ENCODE results near the gene POGLUT3.

Gene POGLUT3

DNA sequence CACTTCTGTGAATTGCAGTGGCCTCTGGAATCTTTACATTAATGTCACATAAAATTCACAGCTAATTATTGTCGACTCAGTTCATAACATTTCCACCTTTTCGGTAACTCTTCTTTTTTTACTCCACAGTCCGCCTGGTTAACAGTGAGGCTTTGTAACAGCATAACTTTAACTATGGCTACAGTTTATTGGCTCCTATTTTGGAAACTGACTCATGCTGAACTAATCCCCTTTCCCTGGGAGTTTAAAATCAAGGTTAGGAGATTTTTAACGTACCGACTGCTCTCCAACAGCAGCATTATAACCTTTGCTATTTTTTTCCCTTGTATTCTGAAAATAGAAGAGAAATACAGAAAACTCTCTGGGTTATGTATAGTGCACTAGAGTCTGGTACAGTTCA is 3.2 kb upstream of the POGLUT3 start:
- no peak for DNase-seq (ENCODE audit: low read depth in 1 of 2, low spot score in 1 of 2)

DNA sequence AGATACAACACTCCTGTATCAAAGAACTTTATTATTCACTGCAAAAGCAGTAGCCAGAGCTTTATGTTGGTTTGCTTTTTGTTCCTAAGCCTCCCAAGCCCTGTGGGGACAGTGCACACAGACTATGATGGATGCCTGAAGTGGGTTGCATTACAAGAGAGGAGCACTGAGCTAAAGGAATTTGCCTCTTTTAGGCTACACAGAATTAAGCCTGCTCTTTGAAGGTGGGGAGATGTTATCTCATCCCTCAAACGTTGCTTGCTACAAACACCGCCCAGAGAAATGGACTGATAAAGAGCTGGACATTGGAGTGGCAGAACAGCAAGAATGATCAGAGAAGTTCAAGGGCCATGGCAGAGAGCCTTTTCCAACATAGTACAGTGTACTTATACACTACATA is 2.5 kb upstream of the POGLUT3 start:
- Histone ChIP-seq H3K27ac (replicated peaks) (no peak overlapping the region), H3K4me3 (replicated peaks; ENCODE audit: insufficient read depth, low read length) (no peak overlapping the region), H3K27me3 (ENCODE audit: insufficient read depth, poor library complexity, severe bottlenecking) (no peaks in the 10 kb centered on the region)
- DNase-seq (ENCODE audit: low read depth in 1 of 2, low spot score in 1 of 2): no peak
- TF ChIP-seq, protein P1, sequence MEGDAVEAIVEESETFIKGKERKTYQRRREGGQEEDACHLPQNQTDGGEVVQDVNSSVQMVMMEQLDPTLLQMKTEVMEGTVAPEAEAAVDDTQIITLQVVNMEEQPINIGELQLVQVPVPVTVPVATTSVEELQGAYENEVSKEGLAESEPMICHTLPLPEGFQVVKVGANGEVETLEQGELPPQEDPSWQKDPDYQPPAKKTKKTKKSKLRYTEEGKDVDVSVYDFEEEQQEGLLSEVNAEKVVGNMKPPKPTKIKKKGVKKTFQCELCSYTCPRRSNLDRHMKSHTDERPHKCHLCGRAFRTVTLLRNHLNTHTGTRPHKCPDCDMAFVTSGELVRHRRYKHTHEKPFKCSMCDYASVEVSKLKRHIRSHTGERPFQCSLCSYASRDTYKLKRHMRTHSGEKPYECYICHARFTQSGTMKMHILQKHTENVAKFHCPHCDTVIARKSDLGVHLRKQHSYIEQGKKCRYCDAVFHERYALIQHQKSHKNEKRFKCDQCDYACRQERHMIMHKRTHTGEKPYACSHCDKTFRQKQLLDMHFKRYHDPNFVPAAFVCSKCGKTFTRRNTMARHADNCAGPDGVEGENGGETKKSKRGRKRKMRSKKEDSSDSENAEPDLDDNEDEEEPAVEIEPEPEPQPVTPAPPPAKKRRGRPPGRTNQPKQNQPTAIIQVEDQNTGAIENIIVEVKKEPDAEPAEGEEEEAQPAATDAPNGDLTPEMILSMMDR (IDR thresholded peaks at IDR 0.05; ENCODE audit: insufficient read depth, low read length): no peak
- TF ChIP-seq POLR2AphosphoS5 (IDR thresholded peaks at IDR 0.05; ENCODE audit: low read depth) (no peak), REST (IDR thresholded peaks at IDR 0.05; ENCODE audit: insufficient replicate concordance, low read depth) (no peak), SPI1 (IDR thresholded peaks at IDR 0.05; ENCODE audit: borderline replicate concordance, low read depth) (no peak), GABPA (IDR thresholded peaks at IDR 0.05; ENCODE audit: low read depth) (no peak)

More for the DNA sequence above, 3.2 kb upstream of the POGLUT3 start:
- no peak for TF ChIP-seq POLR2AphosphoS5 (IDR thresholded peaks at IDR 0.05; ENCODE audit: low read depth)
- no peak for TF ChIP-seq GABPA (IDR thresholded peaks at IDR 0.05; ENCODE audit: low read depth)
- no peak for TF ChIP-seq SPI1 (IDR thresholded peaks at IDR 0.05; ENCODE audit: borderline replicate concordance, low read depth)
- Histone ChIP-seq H3K27me3 (ENCODE audit: insufficient read depth, poor library complexity, severe bottlenecking) (no peaks in the 10 kb centered on the region), H3K27ac (replicated peaks) (no peak overlapping the region), H3K4me3 (replicated peaks; ENCODE audit: insufficient read depth, low read length) (no peak overlapping the region)

- no peak for DNase-seq (ENCODE audit: low read depth in 1 of 2, low spot score in 1 of 2)
- Histone ChIP-seq H3K4me3 (replicated peaks; ENCODE audit: insufficient read depth, low read length) (no peak overlapping the region), H3K27me3 (ENCODE audit: insufficient read depth, poor library complexity, severe bottlenecking) (no peaks in the 10 kb centered on the region), H3K27ac (replicated peaks) (no peak overlapping the region)
- TF ChIP-seq REST (IDR thresholded peaks at IDR 0.05; ENCODE audit: insufficient replicate concordance, low read depth) (no peak), SPI1 (IDR thresholded peaks at IDR 0.05; ENCODE audit: borderline replicate concordance, low read depth) (no peak), GABPA (IDR thresholded peaks at IDR 0.05; ENCODE audit: low read depth) (no peak), POLR2AphosphoS5 (IDR thresholded peaks at IDR 0.05; ENCODE audit: low read depth) (no peak)
- TF ChIP-seq, protein P1 (IDR thresholded peaks at IDR 0.05; ENCODE audit: insufficient read depth, low read length): no peak
Observed at GRCh38 chr11:108500169-108500568, 2.0 kb upstream of the POGLUT3 start.

GRCh38 chr11:108498816-108499408 is 728 bp upstream of the POGLUT3 start:
- no peak for DNase-seq (ENCODE audit: low read depth in 1 of 2, low spot score in 1 of 2)
- peak overlapping the region; percentile 61 for H3K27ac ChIP-seq (replicated peaks)
- H3K27me3 ChIP-seq (ENCODE audit: insufficient read depth, poor library complexity, severe bottlenecking): no peaks in the 10 kb centered on the region
- H3K4me3 ChIP-seq (replicated peaks; ENCODE audit: insufficient read depth, low read length): peak overlapping the region; percentile 49
- TF ChIP-seq, protein P1 (IDR thresholded peaks at IDR 0.05; ENCODE audit: insufficient read depth, low read length): no peak
- no peak for TF ChIP-seq REST (IDR thresholded peaks at IDR 0.05; ENCODE audit: insufficient replicate concordance, low read depth)
- no peak for TF ChIP-seq GABPA (IDR thresholded peaks at IDR 0.05; ENCODE audit: low read depth)
- TF ChIP-seq POLR2AphosphoS5 (IDR thresholded peaks at IDR 0.05; ENCODE audit: low read depth): no peak
- no peak for TF ChIP-seq SPI1 (IDR thresholded peaks at IDR 0.05; ENCODE audit: borderline replicate concordance, low read depth)
